RPMI8226 (cell line): ENCODE results near the gene SNN.
A peak's percentile ranks its signal among the peaks of the same experiment; 100 is the strongest.

Experiments used
- DNase-seq: peaks from one replicate; pipeline ENCODE4 v3.0.0-alpha.2; 2015

The SNN gene

GRCh38 chr16:11681976-11682654 lies 13.9 kb downstream of the SNN start:
- DNase-seq, result peak; percentile 92

GRCh38 chr16:11682655-11683096 lies 14.4 kb downstream of the SNN start:
- DNase-seq, result no peak

GRCh38 chr16:11683145-11683544 lies 14.9 kb downstream of the SNN start:
- peak; percentile 45 for DNase-seq

GRCh38 chr16:11684231-11685025 lies 16.2 kb downstream of the SNN start:
- peak; percentile 87 for DNase-seq

- no peak for DNase-seq
Measured at GRCh38 chr16:11685844-11686618, 17.8 kb downstream of the SNN start.

- no peak for DNase-seq
Measured at GRCh38 chr16:11686713-11687380, 18.6 kb downstream of the SNN start.

- peak; percentile 65 for DNase-seq
Measured at GRCh38 chr16:11687601-11688519, 19.6 kb downstream of the SNN start.

GRCh38 chr16:11688520-11688886 lies 20.2 kb downstream of the SNN start:
- no peak for DNase-seq

- DNase-seq, result peak; percentile 87
Measured at GRCh38 chr16:11689031-11689840, 21.0 kb downstream of the SNN start.

GRCh38 chr16:11691235-11691634 lies 23.0 kb downstream of the SNN start:
- DNase-seq, result no peak

- DNase-seq, result no peak
Measured at GRCh38 chr16:11691771-11692170, 23.5 kb downstream of the SNN start.

- no peak for DNase-seq
Measured at GRCh38 chr16:11692171-11692570, 23.9 kb downstream of the SNN start.

- no peak for DNase-seq
Measured at GRCh38 chr16:11692651-11693050, 24.4 kb downstream of the SNN start.

- DNase-seq, result no peak
Measured at GRCh38 chr16:11696266-11697012, 28.2 kb downstream of the SNN start.

- no peak for DNase-seq
Measured at GRCh38 chr16:11697319-11697718, 29.1 kb downstream of the SNN start.

- no peak for DNase-seq
Measured at GRCh38 chr16:11698271-11698689, 30.0 kb downstream of the SNN start.

- DNase-seq, result no peak
Measured at GRCh38 chr16:11699234-11699894, 31.1 kb downstream of the SNN start.

GRCh38 chr16:11700264-11701029 lies 32.2 kb downstream of the SNN start:
- DNase-seq, result no peak
